HG03039 (cell line): Measurements from ENCODE around the gene BDH2.
A peak's percentile ranks its signal among the peaks of the same experiment; 100 is the strongest.

ENCODE experiments used
- ATAC-seq: cut with Tn5 transposase; IDR thresholded peaks from one replicate; pipeline ENCODE4 v1.9.1; 2021; ENCODE audit warnings: mild to moderate bottlenecking, moderate library complexity; ENCODE audit not compliant: unreplicated experiment

Gene BDH2

GRCh38 chr4:103085555-103086196, 14.0 kb downstream of the BDH2 start:
- ATAC-seq = no peak

GRCh38 chr4:103079621-103080020, 20.0 kb downstream of the BDH2 start:
- ATAC-seq = no peak

- peak; percentile 48 for ATAC-seq
Observed at GRCh38 chr4:103076747-103077347, 22.8 kb downstream of the BDH2 start, which contains the start of gene SLC9B2. TSS of gene SLC9B2 (minus strand) at chr4:103076761. CDS start at chr4:103067550, 9,211 bp downstream.

GRCh38 chr4:103075894-103076746, 23.5 kb downstream of the BDH2 start:
- peak; percentile 43 for ATAC-seq

GRCh38 chr4:103075435-103075893, 24.2 kb downstream of the BDH2 start:
- ATAC-seq = no peak

- peak; percentile 27 for ATAC-seq
Observed at GRCh38 chr4:103074744-103075434, 24.7 kb downstream of the BDH2 start.

- ATAC-seq = no peak
Observed at GRCh38 chr4:103073792-103074438, 25.7 kb downstream of the BDH2 start.

- ATAC-seq = no peak
Observed at GRCh38 chr4:103067841-103068547, 31.6 kb downstream of the BDH2 start.

GRCh38 chr4:103060453-103061148, 39.0 kb downstream of the BDH2 start:
- ATAC-seq = no peak

GRCh38 chr4:103054030-103054429, 45.6 kb downstream of the BDH2 start:
- no peak for ATAC-seq

- ATAC-seq = no peak
Observed at GRCh38 chr4:103052779-103053178, 46.9 kb downstream of the BDH2 start.

- no peak for ATAC-seq
Observed at GRCh38 chr4:103052145-103052544, 47.5 kb downstream of the BDH2 start.

GRCh38 chr4:103050736-103051436, 48.7 kb downstream of the BDH2 start:
- no peak for ATAC-seq

GRCh38 chr4:103046416-103047290, 53.0 kb downstream of the BDH2 start:
- peak; percentile 91 for ATAC-seq

GRCh38 chr4:103044183-103044582, 55.5 kb downstream of the BDH2 start:
- ATAC-seq = no peak

GRCh38 chr4:103036169-103036568, 63.5 kb downstream of the BDH2 start:
- no peak for ATAC-seq

- no peak for ATAC-seq
Observed at GRCh38 chr4:103032574-103032973, 67.1 kb downstream of the BDH2 start.

GRCh38 chr4:103030791-103031190, 68.8 kb downstream of the BDH2 start:
- ATAC-seq = no peak
